Measurements from ENCODE around the gene SLC35B4.

- no peak for TF ChIP-seq TEAD4 (IDR thresholded peaks at IDR 0.05)
- no peak for TF ChIP-seq NFIC (IDR thresholded peaks at IDR 0.05)
- no peak for TF ChIP-seq CEBPB (IDR thresholded peaks at IDR 0.05)
- TF ChIP-seq REST (IDR thresholded peaks at IDR 0.05; ENCODE audit: low read depth): no peak
- no peak for TF ChIP-seq EP300 (IDR thresholded peaks at IDR 0.05; ENCODE audit: borderline replicate concordance)
- TF ChIP-seq YY1 (IDR thresholded peaks at IDR 0.05; ENCODE audit: low read depth): no peak
- TF ChIP-seq EGR1 (IDR thresholded peaks at IDR 0.05): no peak
- TF ChIP-seq CREB1 (IDR thresholded peaks at IDR 0.05; ENCODE audit: low read depth): no peak
- no peak for TF ChIP-seq MAX (IDR thresholded peaks at IDR 0.05)
- TF ChIP-seq TAF1 (IDR thresholded peaks at IDR 0.05; ENCODE audit: low read depth): no peak
- TF ChIP-seq RAD21 (IDR thresholded peaks at IDR 0.05; ENCODE audit: low read depth): no peak
- no peak for TF ChIP-seq TCF12 (IDR thresholded peaks at IDR 0.05; ENCODE audit: low read depth)
- TF ChIP-seq USF1 (IDR thresholded peaks at IDR 0.05): no peak
Measured at GRCh38 chr7:134284011-134284410, 32.7 kb downstream of the SLC35B4 start.
